GM21360 (cell line): ENCODE results near the gene PEAK1.

Source experiments
- ATAC-seq: cut with Tn5 transposase; IDR thresholded peaks from one replicate; pipeline ENCODE4 v1.9.1; 2021; ENCODE audit warnings: mild to moderate bottlenecking, moderate library complexity; ENCODE audit not compliant: unreplicated experiment

PEAK1 gene

GRCh38 chr15:77143616-77144015 lies 276.3 kb downstream of the PEAK1 start:
- no peak for ATAC-seq

- no peak for ATAC-seq
Measured at GRCh38 chr15:77143191-77143590, 276.7 kb downstream of the PEAK1 start.

GRCh38 chr15:77140220-77140619 lies 279.7 kb downstream of the PEAK1 start:
- no peak for ATAC-seq

GRCh38 chr15:77139312-77139711 lies 280.6 kb downstream of the PEAK1 start:
- no peak for ATAC-seq

GRCh38 chr15:77138167-77138522 lies 281.8 kb downstream of the PEAK1 start:
- no peak for ATAC-seq

- no peak for ATAC-seq
Measured at GRCh38 chr15:77135181-77135580, 284.7 kb downstream of the PEAK1 start.

- ATAC-seq = no peak
Measured at GRCh38 chr15:77130315-77130930, 289.5 kb downstream of the PEAK1 start.

GRCh38 chr15:77127626-77128025 lies 292.3 kb downstream of the PEAK1 start:
- no peak for ATAC-seq

- no peak for ATAC-seq
Measured at GRCh38 chr15:77126529-77127326, 293.2 kb downstream of the PEAK1 start.

- ATAC-seq = no peak
Measured at GRCh38 chr15:77123854-77124253, 296.1 kb downstream of the PEAK1 start.

- ATAC-seq = no peak
Measured at GRCh38 chr15:77122576-77122975, 297.3 kb downstream of the PEAK1 start.

- ATAC-seq = no peak
Measured at GRCh38 chr15:77121599-77121998, 298.3 kb downstream of the PEAK1 start.

- no peak for ATAC-seq
Measured at GRCh38 chr15:77120576-77120975, 299.3 kb downstream of the PEAK1 start.

- no peak for ATAC-seq
Measured at GRCh38 chr15:77119446-77119845, 300.5 kb downstream of the PEAK1 start.

GRCh38 chr15:77118882-77119321 lies 301.0 kb downstream of the PEAK1 start:
- no peak for ATAC-seq

- ATAC-seq = no peak
Measured at GRCh38 chr15:77115179-77115578, 304.7 kb downstream of the PEAK1 start.

- ATAC-seq = no peak
Measured at GRCh38 chr15:77112838-77113504, 306.9 kb downstream of the PEAK1 start.

GRCh38 chr15:77111789-77112188 lies 308.1 kb downstream of the PEAK1 start:
- ATAC-seq = no peak

GRCh38 chr15:77107531-77108355 lies 312.2 kb downstream of the PEAK1 start:
- no peak for ATAC-seq

- no peak for ATAC-seq
Measured at GRCh38 chr15:77107068-77107467, 312.8 kb downstream of the PEAK1 start.

- no peak for ATAC-seq
Measured at GRCh38 chr15:77104155-77104554, 315.7 kb downstream of the PEAK1 start.
